A673 (cell line): Measurements from ENCODE around the gene DDHD1.

Experiments
- CTCF ChIP-seq: fragments of 300-800, 200-600 bp; sonication (generic); conservative IDR thresholded peaks from 2 replicates; pipeline ENCODE4 v1.5.1; 2017; ENCODE audit warnings: low read depth, mild to moderate bottlenecking, antibody characterized with exemption, low read length, moderate library complexity, mixed read lengths
- EZH2 ChIP-seq: fragments of 200-600 bp; sonication (generic); IDR thresholded peaks from 2 replicates; pipeline ENCODE4 v1.6.1; 2017; ENCODE audit warnings: borderline replicate concordance, low read depth, mild to moderate bottlenecking, mixed read lengths, antibody characterized with exemption, low read length; ENCODE audit not compliant: poor library complexity, severe bottlenecking

GRCh38 chr14:53023325-53023724, 129.8 kb downstream of the DDHD1 start:
- TF ChIP-seq CTCF = no peak
- TF ChIP-seq EZH2 = no peak
